ENCODE data around the gene NAALADL2. TPM values are rescaled to one million over a fixed set of nuclear protein-coding genes. Genes with fewer than 3 reads are reported as not detected.

Gene NAALADL2
- total and polyA plus RNA-seq, 2 of the 8 experiments (the other 6 are each of a cell fraction or from before 2014, with no cell fraction given) = 0.12 to 0.22 TPM

DNA sequence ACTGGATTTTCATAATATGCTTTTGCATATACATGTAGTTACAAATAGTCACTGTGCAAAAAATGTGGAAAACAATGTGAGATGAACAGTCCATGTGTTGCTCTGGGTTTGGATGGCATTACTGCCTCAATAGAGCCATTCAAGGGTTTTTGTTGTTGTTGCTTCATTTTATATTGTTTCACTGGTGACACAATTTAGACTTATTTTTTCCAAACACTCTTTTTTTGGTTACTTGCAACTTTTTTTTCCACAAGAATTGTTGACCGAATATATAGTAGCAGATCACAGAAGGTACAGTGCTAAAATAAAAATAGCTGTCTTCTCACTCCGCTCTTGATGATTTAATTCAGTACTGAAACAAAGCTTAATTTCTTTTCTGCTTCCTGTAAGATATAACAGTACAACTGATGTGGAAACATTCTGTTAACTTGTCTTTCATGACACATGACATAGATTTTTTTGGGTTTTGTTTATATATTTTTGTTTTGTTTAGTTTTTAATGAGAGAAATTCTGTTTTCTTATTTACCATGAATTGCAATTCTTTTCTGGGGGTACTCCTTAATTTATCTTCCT is 618.6 kb downstream of the NAALADL2 start:
- POLR2A ChIA-PET (ENCODE audit: partially characterized antibody) = no interaction called here
- H4K8ac ChIP-seq (ENCODE audit: extremely low read depth, insufficient read depth, low read length) = no peak overlapping the region
- no peak for DNase-seq (ENCODE audit: low read depth in 1 of 2, low spot score in 2 of 2)
- no peak overlapping the region for H3K4ac ChIP-seq (replicated peaks; ENCODE audit: insufficient read length, low read depth, low read length)
- H3K14ac ChIP-seq (ENCODE audit: insufficient read length) = no peak overlapping the region
- FAIRE-seq = no peak
- H3K79me1 ChIP-seq (ENCODE audit: low read depth, low read length) = no peaks in the 10 kb centered on the region
- no peaks in the 10 kb centered on the region for H3K27me3 ChIP-seq (replicated peaks in 1 of 4; ENCODE audit: control insufficient read depth in 3 of 4, extremely low read depth in 1 of 4, insufficient read depth in 3 of 4, low read length in 3 of 4)
- no peaks in the 10 kb centered on the region for H3K36me3 ChIP-seq (ENCODE audit: control insufficient read depth in 2 of 4, insufficient read depth in 4 of 4, low read length in 3 of 4)
- no peak overlapping the region for H2BK120ac ChIP-seq (replicated peaks; ENCODE audit: low read depth, low read length)
- no peaks in the 10 kb centered on the region for H3K9me3 ChIP-seq (ENCODE audit: insufficient read depth in 2 of 2, low read depth in 1 of 2, low read length in 1 of 2)
- H4K20me1 ChIP-seq (replicated peaks in 1 of 2; ENCODE audit: control insufficient read depth in 1 of 2, insufficient read depth in 2 of 2, low read length in 2 of 2) = no peaks in the 10 kb centered on the region
- H3K56ac ChIP-seq (replicated peaks; ENCODE audit: insufficient read length, low read depth, low read length) = no peak overlapping the region
- no peak overlapping the region for H4K91ac ChIP-seq (replicated peaks; ENCODE audit: insufficient read length, low read length)
- no peak overlapping the region for H3K27ac ChIP-seq (ENCODE audit: low read depth, low read length)
- CTCF ChIA-PET (ENCODE audit: partially characterized antibody) = no interaction called here
- H2BK5ac ChIP-seq (ENCODE audit: low read depth, low read length) = no peak overlapping the region
- no peak overlapping the region for H3K23ac ChIP-seq (ENCODE audit: insufficient read length)
- H2BK15ac ChIP-seq (ENCODE audit: low read length) = no peak overlapping the region
- 100% methylated on average over 2 of the region's 2 CpGs; no CpG with 5 or more reads in 1 of the 2 experiments for WGBS, 2 experiments (ENCODE audit: extremely low coverage in 1 of 2, insufficient coverage in 1 of 2, insufficient read length in 1 of 2, insufficient replicate concordance in 2 of 2, low coverage in 1 of 2, low lambda C conversion rate in 2 of 2, missing lambda C conversion rate in 1 of 2)
- H3K79me2 ChIP-seq (ENCODE audit: control insufficient read depth in 1 of 2, insufficient read depth in 2 of 2, low read length in 2 of 2) = no peaks in the 10 kb centered on the region
- no peaks in the 10 kb centered on the region for H3K23me2 ChIP-seq (ENCODE audit: low read depth, low read length)
- no peak overlapping the region for H3K9ac ChIP-seq (replicated peaks in 1 of 4; ENCODE audit: extremely low read depth in 1 of 4, low read depth in 3 of 4, low read length in 3 of 4)
- H3K4me1 ChIP-seq (replicated peaks in 1 of 4; ENCODE audit: control insufficient read depth in 3 of 4, insufficient read depth in 4 of 4, low read length in 3 of 4) = no peaks in the 10 kb centered on the region
- no peak overlapping the region for H3K4me3 ChIP-seq (ENCODE audit: extremely low read depth in 1 of 4, insufficient read depth in 2 of 4, low read depth in 3 of 4, low read length in 4 of 4)
- H2AK5ac ChIP-seq (ENCODE audit: low read depth, low read length) = no peak overlapping the region
- H4K5ac ChIP-seq (ENCODE audit: insufficient read length, low read depth, low read length) = no peak overlapping the region
- no peak overlapping the region for H3K18ac ChIP-seq (ENCODE audit: extremely low read depth, low read length)
- H3K4me2 ChIP-seq (ENCODE audit: insufficient read depth in 1 of 2, low read depth in 2 of 2, low read length in 2 of 2) = no peak overlapping the region
- no peak overlapping the region for H2BK20ac ChIP-seq (ENCODE audit: low read length)
- no peak overlapping the region for H2BK12ac ChIP-seq (ENCODE audit: low read depth, low read length)
- TF ChIP-seq RNF2 (IDR thresholded peaks at IDR 0.05; ENCODE audit: borderline replicate concordance, low read depth, low read length, missing control alignments, poor library complexity, severe bottlenecking) (no peak), GTF2F1 (IDR thresholded peaks at IDR 0.05; ENCODE audit: borderline replicate concordance, low read depth, low read length) (no peak)
- H2AFZ ChIP-seq (ENCODE audit: low read length) = no peak overlapping the region
